AG09309 (cell line): Measurements from ENCODE around the gene STXBP5L.
"Not testable (repeated sequence)": the region's sequence is repeated elsewhere in the genome, so short reads cannot be mapped to it uniquely, and the experiment has no call there.

Experiments
- DNase-seq: peaks from one replicate; pipeline ENCODE4 v3.0.0-alpha.2; 2010; ENCODE audit warnings: low read depth
- H3K4me3 ChIP-seq: 2 replicates; pipeline ENCODE4 v1.5.1; 2011; ENCODE audit warnings: mild to moderate bottlenecking, low read depth, low read length, moderate library complexity; ENCODE audit not compliant: control insufficient read depth
- TF ChIP-seq, protein P1 (sequence below): IDR thresholded peaks from 2 replicates; pipeline ENCODE4 v1.5.1; 2011; ENCODE audit warnings: mild to moderate bottlenecking, low read depth, low read length, inconsistent platforms; ENCODE audit not compliant: insufficient read depth, control insufficient read depth; ENCODE audit errors: missing control alignments

Gene STXBP5L

DNA sequence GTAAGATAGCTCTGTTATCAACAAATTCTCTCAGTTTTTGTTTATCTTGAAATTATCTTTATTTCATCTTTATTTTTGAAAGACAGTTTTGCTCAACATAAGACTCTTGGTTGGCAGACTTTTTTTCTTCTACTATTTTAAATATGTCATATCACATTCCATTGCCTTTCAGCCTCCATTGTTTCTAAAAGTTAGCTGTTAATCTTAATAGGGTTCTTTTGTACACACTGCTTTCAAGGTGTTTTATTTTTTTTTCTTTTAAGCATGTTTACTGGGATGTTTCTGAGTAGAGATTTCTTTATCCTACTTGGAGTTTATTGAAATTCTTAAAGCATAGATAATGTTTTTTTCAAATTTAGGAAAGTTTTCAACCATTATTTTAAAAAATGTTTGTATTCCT, 294.6 kb downstream of the STXBP5L start:
- TF ChIP-seq, protein P1, sequence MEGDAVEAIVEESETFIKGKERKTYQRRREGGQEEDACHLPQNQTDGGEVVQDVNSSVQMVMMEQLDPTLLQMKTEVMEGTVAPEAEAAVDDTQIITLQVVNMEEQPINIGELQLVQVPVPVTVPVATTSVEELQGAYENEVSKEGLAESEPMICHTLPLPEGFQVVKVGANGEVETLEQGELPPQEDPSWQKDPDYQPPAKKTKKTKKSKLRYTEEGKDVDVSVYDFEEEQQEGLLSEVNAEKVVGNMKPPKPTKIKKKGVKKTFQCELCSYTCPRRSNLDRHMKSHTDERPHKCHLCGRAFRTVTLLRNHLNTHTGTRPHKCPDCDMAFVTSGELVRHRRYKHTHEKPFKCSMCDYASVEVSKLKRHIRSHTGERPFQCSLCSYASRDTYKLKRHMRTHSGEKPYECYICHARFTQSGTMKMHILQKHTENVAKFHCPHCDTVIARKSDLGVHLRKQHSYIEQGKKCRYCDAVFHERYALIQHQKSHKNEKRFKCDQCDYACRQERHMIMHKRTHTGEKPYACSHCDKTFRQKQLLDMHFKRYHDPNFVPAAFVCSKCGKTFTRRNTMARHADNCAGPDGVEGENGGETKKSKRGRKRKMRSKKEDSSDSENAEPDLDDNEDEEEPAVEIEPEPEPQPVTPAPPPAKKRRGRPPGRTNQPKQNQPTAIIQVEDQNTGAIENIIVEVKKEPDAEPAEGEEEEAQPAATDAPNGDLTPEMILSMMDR: no peak
- H3K4me3 ChIP-seq: no peak overlapping the region
- no peak for DNase-seq

DNA sequence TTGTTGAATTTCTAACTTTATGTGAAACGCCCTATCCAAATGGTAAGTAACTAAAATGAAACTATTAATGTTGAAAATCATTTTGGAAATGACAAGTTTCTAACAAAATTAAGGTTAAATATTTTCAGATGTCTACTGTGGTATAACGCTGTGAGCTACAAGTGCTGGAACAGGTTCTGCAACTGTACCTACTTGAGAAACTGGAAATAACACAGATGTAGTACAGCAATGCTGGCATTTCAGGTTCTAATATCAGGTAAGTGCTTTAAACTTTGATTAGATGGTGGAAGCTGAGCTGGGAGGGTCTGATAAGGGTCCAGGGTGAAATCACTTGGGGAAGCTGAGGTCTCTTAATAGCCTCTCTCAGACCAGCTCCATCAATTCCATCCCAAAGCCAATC, 315.1 kb downstream of the STXBP5L start:
- TF ChIP-seq, protein P1: no peak
- DNase-seq: no peak
- no peak overlapping the region for H3K4me3 ChIP-seq

DNA sequence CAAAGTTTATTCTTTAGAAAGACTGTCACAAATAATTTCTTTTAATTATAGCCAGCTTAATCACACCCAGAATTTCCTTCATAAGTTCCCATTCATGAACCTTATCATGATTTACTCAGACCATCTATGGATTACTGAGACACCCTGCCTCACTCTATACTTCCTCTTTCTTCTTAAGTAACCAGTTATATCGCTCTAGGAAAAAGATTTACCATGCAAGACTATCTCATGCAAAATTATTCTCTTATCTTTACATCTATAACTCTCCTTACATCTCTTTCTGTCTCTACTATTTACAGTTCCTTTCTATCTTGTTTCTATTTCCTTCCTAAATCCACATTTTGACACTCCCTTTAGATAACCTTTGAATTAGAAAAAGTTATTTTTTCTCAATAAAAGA, 321.0 kb downstream of the STXBP5L start:
- TF ChIP-seq, protein P1: no peak

DNA sequence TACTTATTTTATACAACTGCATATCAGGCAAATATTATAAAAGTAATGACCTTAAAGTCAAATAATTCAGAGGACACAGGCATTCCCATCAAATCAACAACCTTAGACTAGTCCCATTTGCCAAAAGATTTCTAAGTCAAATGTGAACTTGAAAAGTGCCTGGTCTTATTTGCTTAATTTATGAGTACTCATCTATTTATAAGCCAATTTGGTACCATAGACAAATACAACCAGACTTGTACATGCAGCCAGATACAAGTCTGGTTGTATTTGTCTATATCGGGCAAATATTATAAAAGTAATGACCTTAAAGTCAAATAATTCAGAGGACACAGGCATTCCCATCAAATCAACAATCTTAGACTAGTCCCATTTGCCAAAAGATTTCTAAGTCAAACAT, 322.2 kb downstream of the STXBP5L start:
- H3K4me3 ChIP-seq, DNase-seq: not testable (repeated sequence)

More for the DNA sequence above, 321.0 kb downstream of the STXBP5L start:
- no peak overlapping the region for H3K4me3 ChIP-seq
- no peak for DNase-seq

DNA sequence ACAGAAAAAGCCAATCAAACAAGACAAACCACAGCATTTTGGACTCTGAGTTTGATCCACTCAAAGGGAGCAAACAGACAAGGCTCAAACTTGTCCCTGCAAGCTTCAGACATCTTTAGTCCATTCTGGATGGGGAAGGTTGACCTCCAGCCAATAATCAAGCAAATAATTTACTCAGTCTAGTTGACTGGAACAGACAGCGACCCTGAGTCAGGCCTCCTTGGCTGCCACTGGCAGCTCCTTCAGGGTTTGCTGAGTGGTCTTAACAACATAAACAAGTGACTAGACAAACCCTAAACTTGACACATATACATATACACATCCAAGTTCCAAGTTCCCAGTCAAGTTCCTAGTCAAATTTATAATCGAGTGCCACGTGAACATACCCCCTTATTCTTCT, 323.9 kb downstream of the STXBP5L start:
- DNase-seq: no peak
- no peak overlapping the region for H3K4me3 ChIP-seq
- TF ChIP-seq, protein P1: no peak

DNA sequence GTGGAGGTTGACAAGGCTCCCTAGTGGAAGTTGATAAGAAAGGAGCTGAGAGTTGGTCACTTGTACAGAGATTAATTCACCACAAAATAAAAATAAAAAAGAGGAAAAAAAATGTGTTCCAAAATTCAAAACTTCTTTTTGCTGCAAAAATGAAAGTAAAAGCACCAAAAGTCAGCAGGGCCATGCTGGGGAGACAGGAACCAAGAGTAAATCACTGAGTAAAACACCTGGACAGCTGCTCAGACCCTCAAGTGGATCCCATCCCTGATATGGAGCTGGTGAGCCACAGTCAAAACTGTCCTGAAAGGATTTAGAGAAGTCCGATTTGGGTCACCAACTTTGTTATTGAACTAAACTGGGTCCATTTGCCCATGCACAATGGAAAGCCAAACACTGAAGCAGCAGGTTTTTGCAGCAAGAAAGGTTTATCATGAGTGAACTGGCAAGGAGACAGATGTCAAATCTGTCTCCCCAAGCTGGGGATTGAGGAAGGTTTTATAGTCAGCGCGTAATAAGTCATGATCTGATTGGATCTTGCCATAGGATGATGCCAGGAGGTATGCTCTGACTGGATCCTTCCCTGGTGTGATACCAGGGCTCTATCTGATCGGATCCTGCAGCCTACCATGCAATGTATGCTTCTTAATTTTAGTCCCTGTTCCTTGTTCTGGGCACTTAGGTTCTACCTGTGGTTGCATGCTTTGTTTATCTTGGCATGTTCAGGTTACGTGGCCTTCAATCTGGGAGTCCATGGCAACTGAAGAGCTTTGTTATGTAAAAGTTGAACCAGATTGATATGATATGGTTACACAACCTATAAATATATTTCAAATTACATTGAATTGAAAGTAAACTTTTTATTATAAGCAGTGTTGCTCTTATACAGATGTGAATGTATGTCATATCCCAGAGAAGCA, 324.6 kb downstream of the STXBP5L start:
- DNase-seq: no peak
- TF ChIP-seq, protein P1: no peak
- H3K4me3 ChIP-seq: no peak overlapping the region

DNA sequence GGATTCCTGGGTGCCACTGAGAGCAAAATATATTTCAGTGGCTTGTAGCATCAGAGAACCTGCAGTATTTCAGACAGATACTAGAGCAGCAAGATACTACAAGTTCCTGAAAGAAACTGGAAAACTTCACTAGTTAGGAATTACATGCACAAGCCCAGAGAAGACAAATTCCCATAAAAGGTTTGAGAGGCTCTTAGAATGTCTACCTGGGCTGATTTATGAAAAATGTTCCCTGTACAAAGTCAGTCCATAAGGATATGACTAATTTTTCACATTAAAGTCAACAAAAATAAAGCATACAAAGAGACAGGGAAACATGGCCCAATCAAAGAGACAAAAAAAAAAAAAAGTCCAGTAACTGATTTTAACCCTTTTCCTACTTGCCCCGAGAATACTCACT, 335.2 kb downstream of the STXBP5L start:
- no peak for DNase-seq
- TF ChIP-seq, protein P1: no peak
- H3K4me3 ChIP-seq: no peak overlapping the region
